Keratinocyte (primary cell): Measurements from ENCODE around the gene ARSH.

Experiments used
- EZH2 ChIP-seq: IDR thresholded peaks from one replicate; pipeline ENCODE4 v1.6.1; 2012; ENCODE audit warnings: inconsistent platforms, mild to moderate bottlenecking, low read length, moderate library complexity
- TF ChIP-seq, protein P1 (sequence below), 3 experiments: IDR thresholded peaks in 1 of 3; conservative IDR thresholded peaks in 1 of 3; optimal IDR thresholded peaks in 1 of 3; 2 replicates in 2 of 3; 3 replicates in 1 of 3; pipeline versions ENCODE3 to v1.5.1; 2011; ENCODE audit warnings: low read length in 3 of 3, mild to moderate bottlenecking in 3 of 3, moderate library complexity in 2 of 3, control low read depth in 1 of 3, inconsistent platforms in 1 of 3; ENCODE audit not compliant: insufficient read depth in 2 of 3; ENCODE audit errors: extremely low read depth in 1 of 3

DNA sequence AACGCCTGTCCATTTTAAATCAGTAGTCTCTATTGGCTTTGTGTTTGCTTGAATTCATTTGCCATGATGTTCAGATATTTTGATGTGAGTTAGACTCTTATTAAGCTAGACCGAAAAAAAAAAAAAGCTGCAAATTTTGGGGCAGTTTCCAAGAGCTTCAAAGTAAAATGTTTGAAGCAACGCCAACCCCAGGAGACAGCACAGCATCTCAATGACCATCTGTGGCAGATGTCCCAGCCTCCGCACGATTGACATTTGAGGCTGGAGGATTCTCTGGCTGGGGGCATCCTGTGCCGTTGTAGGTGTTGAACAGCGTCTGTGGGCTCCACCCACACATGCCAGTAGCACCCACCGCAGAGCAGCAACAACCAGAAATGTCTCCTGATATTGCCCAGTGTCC is 17.8 kb downstream of the ARSH start:
- TF ChIP-seq, protein P1, sequence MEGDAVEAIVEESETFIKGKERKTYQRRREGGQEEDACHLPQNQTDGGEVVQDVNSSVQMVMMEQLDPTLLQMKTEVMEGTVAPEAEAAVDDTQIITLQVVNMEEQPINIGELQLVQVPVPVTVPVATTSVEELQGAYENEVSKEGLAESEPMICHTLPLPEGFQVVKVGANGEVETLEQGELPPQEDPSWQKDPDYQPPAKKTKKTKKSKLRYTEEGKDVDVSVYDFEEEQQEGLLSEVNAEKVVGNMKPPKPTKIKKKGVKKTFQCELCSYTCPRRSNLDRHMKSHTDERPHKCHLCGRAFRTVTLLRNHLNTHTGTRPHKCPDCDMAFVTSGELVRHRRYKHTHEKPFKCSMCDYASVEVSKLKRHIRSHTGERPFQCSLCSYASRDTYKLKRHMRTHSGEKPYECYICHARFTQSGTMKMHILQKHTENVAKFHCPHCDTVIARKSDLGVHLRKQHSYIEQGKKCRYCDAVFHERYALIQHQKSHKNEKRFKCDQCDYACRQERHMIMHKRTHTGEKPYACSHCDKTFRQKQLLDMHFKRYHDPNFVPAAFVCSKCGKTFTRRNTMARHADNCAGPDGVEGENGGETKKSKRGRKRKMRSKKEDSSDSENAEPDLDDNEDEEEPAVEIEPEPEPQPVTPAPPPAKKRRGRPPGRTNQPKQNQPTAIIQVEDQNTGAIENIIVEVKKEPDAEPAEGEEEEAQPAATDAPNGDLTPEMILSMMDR (optimal IDR thresholded peaks at IDR 0.05 in 1 of 3, IDR thresholded peaks at IDR 0.05 in 1 of 3, conservative IDR thresholded peaks at IDR 0.05 in 1 of 3; ENCODE audit: extremely low read depth in 1 of 3, insufficient read depth in 2 of 3, low read length in 3 of 3): no peak
- TF ChIP-seq EZH2: no peak
